Aorta (tissue), 5 donors: Measurements from ENCODE around the gene LRRC4C. TPM values are rescaled to one million over a fixed set of nuclear protein-coding genes. Genes with fewer than 3 reads are reported as not detected.

Experiments used
- ATAC-seq: fragments of 200-7000 bp; cut with Tn5 transposase; one replicate; pipeline ENCODE4 v1.9.1; 2022; ENCODE audit warnings: moderate library complexity; ENCODE audit not compliant: low FRiP score
- DNase-seq, 2 donors: peaks; one replicate each; pipeline ENCODE4 v3.0.0-alpha.2; 2020
- H3K27ac ChIP-seq, 2 donors: one replicate each; pipeline ENCODE4 v1.5.1; 2013; ENCODE audit warnings: low read length in 2 of 2, mild to moderate bottlenecking in 2 of 2, moderate library complexity in 2 of 2, control low read depth in 1 of 2, inconsistent platforms in 1 of 2, low read depth in 1 of 2
- H3K27me3 ChIP-seq, 2 donors: one replicate each; pipeline ENCODE4 v1.6.1; 2013; ENCODE audit warnings: control low read depth in 1 of 2, low read length in 1 of 2, mild to moderate bottlenecking in 1 of 2, moderate library complexity in 1 of 2; ENCODE audit not compliant: insufficient read depth in 2 of 2, control insufficient read depth in 1 of 2
- H3K36me3 ChIP-seq, 2 donors: one replicate each; pipeline ENCODE4 v1.6.1; 2013; ENCODE audit warnings: control low read depth in 1 of 2, low read length in 1 of 2, mild to moderate bottlenecking in 1 of 2; ENCODE audit not compliant: insufficient read depth in 2 of 2, control insufficient read depth in 1 of 2
- H3K4me1 ChIP-seq, 2 donors: one replicate each; pipeline ENCODE4 v1.6.1; 2013; ENCODE audit warnings: low read length in 2 of 2, control low read depth in 1 of 2, mild to moderate bottlenecking in 1 of 2, moderate library complexity in 1 of 2; ENCODE audit not compliant: insufficient read depth in 2 of 2, control insufficient read depth in 1 of 2
- H3K4me3 ChIP-seq, 2 donors: one replicate each; pipeline ENCODE4 v1.5.1; 2013; ENCODE audit warnings: low read length in 2 of 2, control low read depth in 1 of 2, mild to moderate bottlenecking in 1 of 2
- H3K9me3 ChIP-seq: one replicate; pipeline ENCODE4 v1.6.1; 2013; ENCODE audit warnings: mild to moderate bottlenecking, low read length; ENCODE audit not compliant: control insufficient read depth
- WGBS, 2 donors: extraction: QIAGEN DNeasy Blood & Tissue Kit; methylation state at CpG; one replicate each; pipeline ENCODE4 v1.1.7; 2013; 5-methylcytosine and 5-hydroxymethylcytosine counted together
- intact Hi-C, 2 donors: fragments of 100-400 bp; cut with DNase I; formaldehyde crosslinking; loops; one replicate each; pipeline versions ENCODE4 v1.14.2 to v1.15.0; 2022
- polyA plus RNA-seq, 2 donors: library from polyadenylated mRNA; stranded (reverse); fragments of 200-250 nt; gene quantifications; one replicate each; pipeline ENCODE4 v1.2.3, GENCODE V29; 2013
- total RNA-seq, 2 donors: library from RNA; stranded (reverse); fragmentation: NEBNext Ultra II Directional; extraction: Animal tissue kit (Norgen Biotek cat#: 25700); gene quantifications; one replicate each; pipeline ENCODE4 v1.2.1, GENCODE V29; 2021
- donor health status: healthy with polysubstance abuse.
- donor health status: Bipolar disorder and iron deficiency.
- donor health status: DM: no; HTN: no; CAD: no.
- donor health status: DM: no; HTN: no; CAD: no.
- donor health status: DM: yes; HTN: yes; CAD: no.

Gene LRRC4C
- total and polyA plus RNA-seq, 4 donors = 0.63 to 1.9 (median 0.97) TPM

GRCh38 chr11:40826601-40827000 is 632.9 kb downstream of the LRRC4C start:
- Histone ChIP-seq H3K9me3 (no peaks in the 10 kb centered on the region), H3K4me1 (no peaks in the 10 kb centered on the region), H3K36me3 (no peaks in the 10 kb centered on the region), H3K27ac (no peak overlapping the region), H3K27me3 (no peaks in the 10 kb centered on the region), H3K4me3 (no peak overlapping the region)
- intact Hi-C loops = no loop called here
- WGBS, 2 donors = 7 to 14% methylated on average over 2 of the region's 2 CpGs
- ATAC-seq (no peak), DNase-seq (no peak)

- no peak overlapping the region for H3K27ac ChIP-seq
- intact Hi-C loops = no loop called here
- no peak for DNase-seq
- no peaks in the 10 kb centered on the region for H3K36me3 ChIP-seq
- H3K9me3 ChIP-seq = no peaks in the 10 kb centered on the region
- H3K4me1 ChIP-seq = no peaks in the 10 kb centered on the region
- no peak overlapping the region for H3K4me3 ChIP-seq
- ATAC-seq = no peak
- 75 to 79% methylated on average over 7 of the region's 7 CpGs for WGBS, 2 donors
- H3K27me3 ChIP-seq = no peaks in the 10 kb centered on the region
Observed at GRCh38 chr11:40825201-40825834, 634.1 kb downstream of the LRRC4C start.

GRCh38 chr11:40819230-40819629 is 640.2 kb downstream of the LRRC4C start:
- no peaks in the 10 kb centered on the region for H3K4me1 ChIP-seq
- DNase-seq (no peak), ATAC-seq (no peak)
- intact Hi-C loops = no loop called here
- H3K9me3 ChIP-seq = no peaks in the 10 kb centered on the region
- WGBS, 2 donors = 77 to 82% methylated on average over 1 of the region's 1 CpG
- H3K4me3 ChIP-seq = no peak overlapping the region
- H3K36me3 ChIP-seq = no peaks in the 10 kb centered on the region
- H3K27ac ChIP-seq = no peak overlapping the region
- no peaks in the 10 kb centered on the region for H3K27me3 ChIP-seq

- H3K36me3 ChIP-seq = no peaks in the 10 kb centered on the region
- no peaks in the 10 kb centered on the region for H3K9me3 ChIP-seq
- no peak overlapping the region for H3K27ac ChIP-seq
- no peak overlapping the region for H3K4me3 ChIP-seq
- no peaks in the 10 kb centered on the region for H3K4me1 ChIP-seq
- no peaks in the 10 kb centered on the region for H3K27me3 ChIP-seq
- DNase-seq (no peak), ATAC-seq (no peak)
- 53 to 66% methylated on average over 2 of the region's 2 CpGs for WGBS, 2 donors
- intact Hi-C loops = no loop called here
Observed at GRCh38 chr11:40816976-40817375, 642.5 kb downstream of the LRRC4C start.

DNA sequence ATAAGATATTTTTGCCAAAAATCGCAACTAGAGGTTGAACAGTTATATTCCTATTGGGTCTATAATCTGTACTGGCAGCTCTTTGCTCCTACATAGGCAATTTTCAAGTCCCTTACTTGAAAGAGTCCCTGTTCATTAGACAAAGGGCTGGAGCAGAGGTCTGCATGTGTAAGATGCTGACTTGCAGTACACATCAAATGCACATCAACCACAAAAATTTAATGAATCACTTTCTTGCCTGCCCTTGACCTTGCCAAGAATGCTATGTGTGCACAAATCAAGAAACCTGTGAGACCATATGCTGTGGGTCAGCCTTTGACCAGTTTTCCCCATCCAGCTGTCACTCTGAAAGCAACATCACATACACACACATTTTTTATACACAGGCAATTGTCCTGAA is 661.5 kb downstream of the LRRC4C start:
- H3K9me3 ChIP-seq = no peaks in the 10 kb centered on the region
- H3K4me1 ChIP-seq = no peaks in the 10 kb centered on the region
- H3K27me3 ChIP-seq = no peaks in the 10 kb centered on the region
- intact Hi-C loops = no loop called here
- no peak for DNase-seq
- 79 to 93% methylated on average over 1 of the region's 1 CpG for WGBS, 2 donors
- ATAC-seq = no peak
- H3K27ac ChIP-seq = no peak overlapping the region
- no peaks in the 10 kb centered on the region for H3K36me3 ChIP-seq
- no peak overlapping the region for H3K4me3 ChIP-seq

DNA sequence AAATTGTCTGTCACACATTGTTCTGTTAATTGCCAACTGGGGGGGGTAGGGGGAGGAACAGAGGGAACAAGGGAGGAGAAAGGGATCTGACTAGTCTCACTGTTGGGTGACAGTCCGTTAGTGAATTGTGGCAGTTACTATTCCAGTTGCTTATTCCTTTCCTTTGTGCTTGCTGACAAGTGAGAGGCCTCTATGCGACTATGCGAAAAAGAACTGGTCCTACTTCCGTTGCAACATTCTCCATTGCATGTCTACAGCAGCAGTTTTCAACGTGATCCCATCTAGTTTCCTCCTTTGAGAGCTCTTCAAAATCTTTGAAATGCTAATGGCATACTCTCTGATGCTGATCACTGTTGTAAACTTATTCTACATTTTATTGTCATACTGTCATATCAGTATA is 672.2 kb downstream of the LRRC4C start:
- Histone ChIP-seq H3K4me1 (no peaks in the 10 kb centered on the region), H3K4me3 (no peak overlapping the region), H3K36me3 (no peaks in the 10 kb centered on the region), H3K27me3 (no peaks in the 10 kb centered on the region), H3K27ac (no peak overlapping the region), H3K9me3 (no peaks in the 10 kb centered on the region)
- intact Hi-C loops = no loop called here
- no peak for DNase-seq
- WGBS, 2 donors = 35 to 59% methylated on average over 5 of the region's 5 CpGs
- no peak for ATAC-seq

- intact Hi-C loops = no loop called here
- DNase-seq (no peak), ATAC-seq (no peak)
- Histone ChIP-seq H3K27ac (no peak overlapping the region), H3K9me3 (peaks cover 1% of the 10 kb centered on the region), H3K4me3 (no peak overlapping the region), H3K36me3 (no peaks in the 10 kb centered on the region), H3K27me3 (peaks cover 0 to 2% of the 10 kb centered on the region in 2 donors), H3K4me1 (no peaks in the 10 kb centered on the region)
Observed at GRCh38 chr11:40763046-40763445, 696.4 kb downstream of the LRRC4C start.

DNA sequence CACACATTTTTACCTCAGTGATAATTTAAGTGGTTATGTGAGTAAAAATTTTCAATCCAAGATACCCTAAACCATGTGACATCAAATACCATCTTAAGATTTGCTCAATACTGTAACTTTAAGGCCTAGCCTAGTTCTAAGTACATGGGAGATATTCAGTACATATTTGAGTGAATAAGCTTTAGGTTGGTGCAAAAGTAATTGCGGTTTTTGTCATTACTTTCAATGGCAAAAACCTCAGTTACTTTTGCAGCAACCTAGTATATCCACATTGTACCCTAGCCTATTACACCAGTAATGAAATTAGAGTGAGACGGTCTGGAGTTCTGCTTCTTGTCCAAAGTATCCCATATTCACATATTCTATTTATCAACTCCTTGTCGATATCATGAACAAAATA is 700.1 kb downstream of the LRRC4C start:
- H3K27ac ChIP-seq = no peak overlapping the region
- WGBS, 2 donors = 85 to 88% methylated on average over 3 of the region's 3 CpGs
- no peaks in the 10 kb centered on the region for H3K36me3 ChIP-seq
- no peaks in the 10 kb centered on the region for H3K4me1 ChIP-seq
- peaks cover 1% of the 10 kb centered on the region for H3K9me3 ChIP-seq
- no peak for ATAC-seq
- intact Hi-C loops = no loop called here
- H3K4me3 ChIP-seq = no peak overlapping the region
- H3K27me3 ChIP-seq = peaks cover 0 to under 1% of the 10 kb centered on the region in 2 donors
- DNase-seq = no peak

DNA sequence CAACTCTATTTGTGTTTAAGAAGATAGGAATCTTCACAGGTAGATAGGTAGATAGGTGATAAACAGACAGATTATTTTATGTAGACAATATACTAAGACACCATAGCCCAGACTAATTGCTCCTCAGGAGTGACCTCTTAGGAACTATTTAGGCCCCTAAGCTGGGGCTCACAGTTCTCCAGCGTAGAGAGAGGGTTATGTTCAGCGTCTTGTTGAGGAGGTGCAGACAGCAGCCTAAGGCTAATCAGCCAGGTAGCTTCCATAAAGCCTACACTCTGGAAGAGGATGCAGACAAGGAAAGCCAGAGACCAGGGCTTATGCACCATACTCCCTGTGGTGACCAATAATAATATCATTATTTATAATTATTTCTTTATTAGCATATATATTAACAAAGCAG is 705.2 kb downstream of the LRRC4C start:
- ATAC-seq (no peak), DNase-seq (no peak)
- Histone ChIP-seq H3K27ac (no peak overlapping the region), H3K36me3 (no peaks in the 10 kb centered on the region), H3K27me3 (no peaks in the 10 kb centered on the region), H3K4me1 (no peaks in the 10 kb centered on the region), H3K9me3 (no peaks in the 10 kb centered on the region), H3K4me3 (no peak overlapping the region)
- intact Hi-C loops = loop anchor here in 1 of 2 donors (5.0 kb wide), 1 partner anchor 1292 kb away; no protein-coding TSS in a partner anchor
- WGBS, 2 donors = 76 to 80% methylated on average over 2 of the region's 2 CpGs
